Measurements from ENCODE around the gene PSMA7.

PSMA7 gene

GRCh38 chr20:62141043-62141396, 2.2 kb downstream of the PSMA7 start:
- H3K36me3 Mint-ChIP-seq (ENCODE audit: low read depth): peaks cover 74% of the 10 kb centered on the region
- H3K4me3 Mint-ChIP-seq: peak overlapping the region; percentile 91

GRCh38 chr20:62139636-62140035, 3.6 kb downstream of the PSMA7 start:
- peak overlapping the region; percentile 95 for H3K27ac Mint-ChIP-seq

More at GRCh38 chr20:62141043-62141396, 2.2 kb downstream of the PSMA7 start:
- peaks cover 67% of the 10 kb centered on the region for H3K4me1 Mint-ChIP-seq (ENCODE audit: low read depth)
- H3K27ac Mint-ChIP-seq: peak overlapping the region; percentile 95
- H3K27me3 Mint-ChIP-seq: no peaks in the 10 kb centered on the region
- no peaks in the 10 kb centered on the region for H3K9me3 Mint-ChIP-seq
- DNase-seq: no peak

GRCh38 chr20:62138912-62139311, 4.3 kb downstream of the PSMA7 start:
- no peaks in the 10 kb centered on the region for H3K9me3 Mint-ChIP-seq
- H3K36me3 Mint-ChIP-seq (ENCODE audit: low read depth): peaks cover 85% of the 10 kb centered on the region
- no peak for DNase-seq
- no peak overlapping the region for H3K4me3 Mint-ChIP-seq
- no peaks in the 10 kb centered on the region for H3K27me3 Mint-ChIP-seq
- peak overlapping the region; percentile 84 for H3K27ac Mint-ChIP-seq
- H3K4me1 Mint-ChIP-seq (ENCODE audit: low read depth): peaks cover 55% of the 10 kb centered on the region

More at GRCh38 chr20:62139636-62140035, 3.6 kb downstream of the PSMA7 start:
- Mint-ChIP-seq H3K36me3 (ENCODE audit: low read depth) (peaks cover 79% of the 10 kb centered on the region), H3K9me3 (no peaks in the 10 kb centered on the region), H3K4me1 (ENCODE audit: low read depth) (peaks cover 53% of the 10 kb centered on the region), H3K4me3 (no peak overlapping the region), H3K27me3 (no peaks in the 10 kb centered on the region)
- DNase-seq: no peak

- H3K27ac Mint-ChIP-seq: peak overlapping the region; percentile 89
- H3K27me3 Mint-ChIP-seq: no peaks in the 10 kb centered on the region
- H3K36me3 Mint-ChIP-seq (ENCODE audit: low read depth): peaks cover 92% of the 10 kb centered on the region
- H3K4me1 Mint-ChIP-seq (ENCODE audit: low read depth): peaks cover 60% of the 10 kb centered on the region
- H3K4me3 Mint-ChIP-seq: no peak overlapping the region
- no peak for DNase-seq
- no peaks in the 10 kb centered on the region for H3K9me3 Mint-ChIP-seq
Measured at GRCh38 chr20:62138204-62138543, 5.0 kb downstream of the PSMA7 start.

- Mint-ChIP-seq H3K36me3 (ENCODE audit: low read depth) (peaks cover 98% of the 10 kb centered on the region), H3K4me1 (ENCODE audit: low read depth) (peaks cover 65% of the 10 kb centered on the region), H3K27ac (peak overlapping the region; percentile 89)
Measured at GRCh38 chr20:62137478-62138203, 5.6 kb downstream of the PSMA7 start.

GRCh38 chr20:62137092-62137384, 6.2 kb downstream of the PSMA7 start:
- peaks cover 68% of the 10 kb centered on the region for H3K4me1 Mint-ChIP-seq (ENCODE audit: low read depth)
- H3K27ac Mint-ChIP-seq: peak overlapping the region; percentile 89
- peaks cover 100% of the 10 kb centered on the region for H3K36me3 Mint-ChIP-seq (ENCODE audit: low read depth)
- H3K27me3 Mint-ChIP-seq: no peaks in the 10 kb centered on the region
- no peak overlapping the region for H3K4me3 Mint-ChIP-seq
- no peak for DNase-seq
- no peaks in the 10 kb centered on the region for H3K9me3 Mint-ChIP-seq

More at GRCh38 chr20:62137478-62138203, 5.6 kb downstream of the PSMA7 start:
- no peaks in the 10 kb centered on the region for H3K27me3 Mint-ChIP-seq
- H3K4me3 Mint-ChIP-seq: no peak overlapping the region
- no peaks in the 10 kb centered on the region for H3K9me3 Mint-ChIP-seq
- DNase-seq: no peak

GRCh38 chr20:62136283-62137091, 6.7 kb downstream of the PSMA7 start:
- peaks cover 100% of the 10 kb centered on the region for H3K36me3 Mint-ChIP-seq (ENCODE audit: low read depth)

GRCh38 chr20:62135573-62136266, 7.5 kb downstream of the PSMA7 start:
- no peaks in the 10 kb centered on the region for H3K9me3 Mint-ChIP-seq

More at GRCh38 chr20:62136283-62137091, 6.7 kb downstream of the PSMA7 start:
- Mint-ChIP-seq H3K9me3 (no peaks in the 10 kb centered on the region), H3K4me1 (ENCODE audit: low read depth) (peaks cover 64% of the 10 kb centered on the region), H3K4me3 (no peak overlapping the region), H3K27ac (peak overlapping the region; percentile 89), H3K27me3 (no peaks in the 10 kb centered on the region)
- DNase-seq: peak; percentile 71

GRCh38 chr20:62134735-62135231, 8.4 kb downstream of the PSMA7 start:
- peaks cover 56% of the 10 kb centered on the region for H3K4me1 Mint-ChIP-seq (ENCODE audit: low read depth)
- no peaks in the 10 kb centered on the region for H3K9me3 Mint-ChIP-seq
- no peak overlapping the region for H3K4me3 Mint-ChIP-seq
- H3K36me3 Mint-ChIP-seq (ENCODE audit: low read depth): peaks cover 100% of the 10 kb centered on the region
- H3K27me3 Mint-ChIP-seq: no peaks in the 10 kb centered on the region
- DNase-seq: no peak
- peak overlapping the region; percentile 44 for H3K27ac Mint-ChIP-seq

More at GRCh38 chr20:62135573-62136266, 7.5 kb downstream of the PSMA7 start:
- Mint-ChIP-seq H3K27ac (peak overlapping the region; percentile 81), H3K4me3 (no peak overlapping the region), H3K27me3 (no peaks in the 10 kb centered on the region), H3K4me1 (ENCODE audit: low read depth) (peaks cover 62% of the 10 kb centered on the region), H3K36me3 (ENCODE audit: low read depth) (peaks cover 100% of the 10 kb centered on the region)
- no peak for DNase-seq

- peaks cover 50% of the 10 kb centered on the region for H3K4me1 Mint-ChIP-seq (ENCODE audit: low read depth)
- H3K27me3 Mint-ChIP-seq: no peaks in the 10 kb centered on the region
- no peak overlapping the region for H3K4me3 Mint-ChIP-seq
- DNase-seq: no peak
- H3K36me3 Mint-ChIP-seq (ENCODE audit: low read depth): peaks cover 100% of the 10 kb centered on the region
- peak overlapping the region; percentile 44 for H3K27ac Mint-ChIP-seq
- no peaks in the 10 kb centered on the region for H3K9me3 Mint-ChIP-seq
Measured at GRCh38 chr20:62133864-62134263, 9.3 kb downstream of the PSMA7 start.

- Mint-ChIP-seq H3K27me3 (no peaks in the 10 kb centered on the region), H3K36me3 (ENCODE audit: low read depth) (peaks cover 100% of the 10 kb centered on the region), H3K4me1 (ENCODE audit: low read depth) (peaks cover 49% of the 10 kb centered on the region), H3K27ac (peak overlapping the region; percentile 44), H3K4me3 (no peak overlapping the region), H3K9me3 (no peaks in the 10 kb centered on the region)
- no peak for DNase-seq
Measured at GRCh38 chr20:62133051-62133845, 9.9 kb downstream of the PSMA7 start.

- peak overlapping the region; percentile 44 for H3K27ac Mint-ChIP-seq
- no peak for DNase-seq
- peaks cover 46% of the 10 kb centered on the region for H3K4me1 Mint-ChIP-seq (ENCODE audit: low read depth)
- H3K27me3 Mint-ChIP-seq: no peaks in the 10 kb centered on the region
- H3K9me3 Mint-ChIP-seq: no peaks in the 10 kb centered on the region
- no peak overlapping the region for H3K4me3 Mint-ChIP-seq
- H3K36me3 Mint-ChIP-seq (ENCODE audit: low read depth): peaks cover 100% of the 10 kb centered on the region
Measured at GRCh38 chr20:62132421-62132820, 10.8 kb downstream of the PSMA7 start.

GRCh38 chr20:62131560-62132320, 11.5 kb downstream of the PSMA7 start:
- Mint-ChIP-seq H3K9me3 (no peaks in the 10 kb centered on the region), H3K4me3 (no peak overlapping the region), H3K27me3 (no peaks in the 10 kb centered on the region), H3K36me3 (ENCODE audit: low read depth) (peaks cover 100% of the 10 kb centered on the region), H3K27ac (peak overlapping the region; percentile 66), H3K4me1 (ENCODE audit: low read depth) (peaks cover 44% of the 10 kb centered on the region)
- no peak for DNase-seq
